ENCODE results near the gene PAQR7.

PAQR7 gene

GRCh38 chr1:25819491-25820246 lies 55.8 kb downstream of the PAQR7 start, which contains the start of gene MTFR1L:
TSS of gene MTFR1L (plus strand) at chr1:25819954. CDS start at chr1:25823105, 3,151 bp downstream.
- peak; percentile 72 for DNase-seq (ENCODE audit: low read depth)
- peak within 1 kb of the TSS; percentile 92 for H3K4me3 ChIP-seq (ENCODE audit: low read depth, low read length)
- TF ChIP-seq CTCF (conservative IDR thresholded peaks at IDR 0.05; ENCODE audit: low read depth, low read length) = no peak

GRCh38 chr1:25818569-25818968 lies 56.9 kb downstream of the PAQR7 start:
- peak overlapping the region; percentile 92 for H3K4me3 ChIP-seq (ENCODE audit: low read depth, low read length)
- TF ChIP-seq CTCF (conservative IDR thresholded peaks at IDR 0.05; ENCODE audit: low read depth, low read length) = no peak
- DNase-seq (ENCODE audit: low read depth) = no peak

GRCh38 chr1:25817840-25818501 lies 57.5 kb downstream of the PAQR7 start:
- H3K4me3 ChIP-seq (ENCODE audit: low read depth, low read length) = no peak overlapping the region
- no peak for DNase-seq (ENCODE audit: low read depth)
- TF ChIP-seq CTCF (conservative IDR thresholded peaks at IDR 0.05; ENCODE audit: low read depth, low read length) = peak; percentile 37

GRCh38 chr1:25816112-25816718 lies 59.3 kb downstream of the PAQR7 start:
- H3K4me3 ChIP-seq (ENCODE audit: low read depth, low read length) = no peak overlapping the region
- DNase-seq (ENCODE audit: low read depth) = no peak
- TF ChIP-seq CTCF (conservative IDR thresholded peaks at IDR 0.05; ENCODE audit: low read depth, low read length) = no peak

GRCh38 chr1:25815208-25816111 lies 60.0 kb downstream of the PAQR7 start:
- no peak overlapping the region for H3K4me3 ChIP-seq (ENCODE audit: low read depth, low read length)
- TF ChIP-seq CTCF (conservative IDR thresholded peaks at IDR 0.05; ENCODE audit: low read depth, low read length) = no peak
- no peak for DNase-seq (ENCODE audit: low read depth)

GRCh38 chr1:25814549-25815087 lies 60.9 kb downstream of the PAQR7 start:
- TF ChIP-seq CTCF (conservative IDR thresholded peaks at IDR 0.05; ENCODE audit: low read depth, low read length) = no peak
- no peak for DNase-seq (ENCODE audit: low read depth)
- H3K4me3 ChIP-seq (ENCODE audit: low read depth, low read length) = no peak overlapping the region

Measured in choroid plexus epithelial cell (primary cell).